ENCODE data around the gene STAC2.

GRCh38 chr17:39167476-39167875 lies 58.3 kb downstream of the STAC2 start:
- TF ChIP-seq, protein P1, sequence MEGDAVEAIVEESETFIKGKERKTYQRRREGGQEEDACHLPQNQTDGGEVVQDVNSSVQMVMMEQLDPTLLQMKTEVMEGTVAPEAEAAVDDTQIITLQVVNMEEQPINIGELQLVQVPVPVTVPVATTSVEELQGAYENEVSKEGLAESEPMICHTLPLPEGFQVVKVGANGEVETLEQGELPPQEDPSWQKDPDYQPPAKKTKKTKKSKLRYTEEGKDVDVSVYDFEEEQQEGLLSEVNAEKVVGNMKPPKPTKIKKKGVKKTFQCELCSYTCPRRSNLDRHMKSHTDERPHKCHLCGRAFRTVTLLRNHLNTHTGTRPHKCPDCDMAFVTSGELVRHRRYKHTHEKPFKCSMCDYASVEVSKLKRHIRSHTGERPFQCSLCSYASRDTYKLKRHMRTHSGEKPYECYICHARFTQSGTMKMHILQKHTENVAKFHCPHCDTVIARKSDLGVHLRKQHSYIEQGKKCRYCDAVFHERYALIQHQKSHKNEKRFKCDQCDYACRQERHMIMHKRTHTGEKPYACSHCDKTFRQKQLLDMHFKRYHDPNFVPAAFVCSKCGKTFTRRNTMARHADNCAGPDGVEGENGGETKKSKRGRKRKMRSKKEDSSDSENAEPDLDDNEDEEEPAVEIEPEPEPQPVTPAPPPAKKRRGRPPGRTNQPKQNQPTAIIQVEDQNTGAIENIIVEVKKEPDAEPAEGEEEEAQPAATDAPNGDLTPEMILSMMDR (conservative IDR thresholded peaks at IDR 0.05; ENCODE audit: low read depth, low read length) = no peak
- no peak for TF ChIP-seq EZH2 (IDR thresholded peaks at IDR 0.05; ENCODE audit: borderline replicate concordance, low read depth, low read length, poor library complexity, severe bottlenecking)
